ENCODE data around the gene ZSCAN30.
A peak's percentile ranks its signal among the peaks of the same experiment; 100 is the strongest.

ZSCAN30 gene

GRCh38 chr18:35290094-35290735 is at the start of gene ZSCAN30:
Gene ZSCAN30 (minus strand): TSS chr18:35290229. CDS start chr18:35264352, 25,877 bp downstream.
- DNase-seq = peak; percentile 98

GRCh38 chr18:35337286-35337685 is 47.3 kb upstream of the ZSCAN30 start:
- DNase-seq = no peak

GRCh38 chr18:35335866-35336265 is 45.8 kb upstream of the ZSCAN30 start:
- DNase-seq = no peak

GRCh38 chr18:35334821-35335220 is 44.8 kb upstream of the ZSCAN30 start:
- no peak for DNase-seq

GRCh38 chr18:35334212-35334611 is 44.2 kb upstream of the ZSCAN30 start:
- DNase-seq = no peak

- DNase-seq = no peak
Measured at GRCh38 chr18:35331367-35332087, 41.5 kb upstream of the ZSCAN30 start.

- no peak for DNase-seq
Measured at GRCh38 chr18:35328868-35329267, 38.8 kb upstream of the ZSCAN30 start.

GRCh38 chr18:35326695-35327387 is 36.8 kb upstream of the ZSCAN30 start:
- no peak for DNase-seq

- no peak for DNase-seq
Measured at GRCh38 chr18:35324926-35325655, 35.1 kb upstream of the ZSCAN30 start.

GRCh38 chr18:35322486-35323458 is 32.7 kb upstream of the ZSCAN30 start:
- no peak for DNase-seq

GRCh38 chr18:35311496-35311895 is 21.5 kb upstream of the ZSCAN30 start:
- DNase-seq = no peak

GRCh38 chr18:35306588-35307250 is 16.7 kb upstream of the ZSCAN30 start:
- DNase-seq = no peak

GRCh38 chr18:35303610-35304009 is 13.6 kb upstream of the ZSCAN30 start:
- no peak for DNase-seq

GRCh38 chr18:35296060-35296459 is 6.0 kb upstream of the ZSCAN30 start:
- no peak for DNase-seq

- DNase-seq = no peak
Measured at GRCh38 chr18:35291166-35291565, 1.1 kb upstream of the ZSCAN30 start.

GRCh38 chr18:35289727-35290093 is 319 bp downstream of the ZSCAN30 start:
- peak; percentile 47 for DNase-seq

GRCh38 chr18:35289293-35289692 is 736 bp downstream of the ZSCAN30 start:
- DNase-seq = no peak

- DNase-seq = no peak
Measured at GRCh38 chr18:35284841-35285240, 5.2 kb downstream of the ZSCAN30 start.

GRCh38 chr18:35283923-35284794 is 5.9 kb downstream of the ZSCAN30 start:
- no peak for DNase-seq

- DNase-seq = no peak
Measured at GRCh38 chr18:35282353-35282752, 7.7 kb downstream of the ZSCAN30 start.
